GM21526 (cell line): ENCODE results near the gene ABL1.
"Not testable (repeated sequence)": the region's sequence is repeated elsewhere in the genome, so short reads cannot be mapped to it uniquely, and the experiment has no call there.

Experiments
- ATAC-seq: cut with Tn5 transposase; IDR thresholded peaks from one replicate; pipeline ENCODE4 v1.9.1; 2021; ENCODE audit warnings: moderate library complexity; ENCODE audit not compliant: unreplicated experiment, low FRiP score

ABL1 gene

DNA sequence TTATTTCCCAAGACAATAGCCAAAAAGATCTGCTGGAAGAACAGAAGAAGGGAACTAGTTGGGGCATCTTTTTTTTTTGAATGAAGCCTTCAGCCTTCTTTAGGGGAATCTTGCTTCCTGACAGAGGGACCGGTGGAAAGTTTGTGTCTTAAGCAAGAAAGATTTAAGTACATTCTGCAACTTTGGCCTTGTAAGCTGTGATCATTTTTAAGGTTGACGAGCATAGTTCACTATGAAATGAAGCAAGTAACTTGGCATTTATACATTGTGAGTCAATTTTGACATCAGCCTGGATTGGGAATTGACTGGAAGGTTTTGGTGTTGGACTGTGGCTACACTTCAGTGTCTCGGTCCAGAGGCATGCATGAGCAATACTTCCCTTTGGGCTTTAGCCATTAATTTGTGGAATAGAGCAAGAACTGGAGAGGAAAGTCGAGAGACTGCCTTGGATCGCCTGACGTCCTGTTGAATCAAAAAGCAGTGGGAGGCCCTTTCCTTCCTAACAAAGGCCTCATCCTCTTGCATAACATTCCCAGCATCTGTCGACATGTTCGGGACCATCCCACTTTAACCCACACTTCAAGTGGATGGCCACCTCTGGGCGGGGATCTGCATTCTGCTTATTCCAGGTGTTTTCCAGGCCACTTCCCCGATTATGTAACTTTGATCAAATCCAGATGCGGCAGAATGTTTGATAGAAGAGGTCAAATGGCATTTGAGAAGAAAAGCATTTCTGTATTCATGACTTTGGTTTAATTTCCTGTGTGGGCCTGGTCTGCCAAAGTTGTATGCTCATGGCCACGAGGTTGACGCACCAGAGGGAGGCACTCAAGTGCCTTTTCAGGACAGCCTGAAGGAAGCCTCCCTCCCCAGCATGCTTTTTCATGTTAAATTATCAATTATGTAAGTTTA, 12.5 kb downstream of the ABL1 start:
- no peak for ATAC-seq

- not testable (repeated sequence) for ATAC-seq
Measured at GRCh38 chr9:130848514-130848913, 13.5 kb downstream of the ABL1 start.

DNA sequence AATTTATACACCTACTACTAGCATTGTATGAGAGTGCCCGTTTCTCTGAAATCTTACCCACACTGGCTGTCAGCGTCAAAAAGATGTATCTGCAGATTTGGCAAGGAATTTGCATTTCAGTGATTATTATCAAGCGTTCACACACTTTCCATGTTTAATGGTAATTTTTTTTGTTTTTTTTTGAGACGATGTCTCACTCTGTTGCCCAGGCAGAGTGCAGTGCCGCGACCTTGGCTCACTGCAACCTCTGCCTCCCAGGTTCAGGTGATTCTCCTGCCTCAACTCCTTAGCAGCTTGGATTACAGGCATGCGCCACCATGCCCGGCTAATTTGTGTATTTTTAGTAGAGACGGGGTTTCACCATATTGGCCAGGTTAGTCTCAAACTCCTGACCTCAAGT, 14.3 kb downstream of the ABL1 start:
- ATAC-seq: no peak

DNA sequence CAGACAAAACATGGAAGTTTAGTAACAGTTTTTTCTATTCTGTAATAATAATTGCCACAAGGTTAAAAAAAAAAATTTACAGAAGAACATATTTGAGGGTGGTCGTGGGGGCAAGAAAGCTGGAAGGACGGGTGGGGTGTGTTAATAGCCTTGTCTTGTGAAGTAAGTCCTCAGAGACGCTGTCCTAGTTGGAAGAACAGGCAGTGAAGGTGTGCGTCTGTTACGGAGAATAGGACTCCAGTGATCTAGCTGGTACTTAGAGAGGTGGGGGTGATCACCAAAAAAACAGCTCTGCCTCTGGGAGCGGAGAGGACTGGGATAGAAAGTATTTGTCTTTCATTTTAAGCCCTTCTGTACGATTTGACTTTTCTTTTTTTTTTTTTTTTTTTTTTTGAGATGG, 17.7 kb downstream of the ABL1 start:
- ATAC-seq: no peak

- ATAC-seq: no peak
Measured at GRCh38 chr9:130854092-130854491, 19.0 kb downstream of the ABL1 start.

GRCh38 chr9:130854835-130855234, 19.8 kb downstream of the ABL1 start:
- ATAC-seq: no peak

GRCh38 chr9:130856474-130856873, 21.4 kb downstream of the ABL1 start:
- no peak for ATAC-seq

GRCh38 chr9:130857864-130858738, 23.0 kb downstream of the ABL1 start:
- no peak for ATAC-seq

DNA sequence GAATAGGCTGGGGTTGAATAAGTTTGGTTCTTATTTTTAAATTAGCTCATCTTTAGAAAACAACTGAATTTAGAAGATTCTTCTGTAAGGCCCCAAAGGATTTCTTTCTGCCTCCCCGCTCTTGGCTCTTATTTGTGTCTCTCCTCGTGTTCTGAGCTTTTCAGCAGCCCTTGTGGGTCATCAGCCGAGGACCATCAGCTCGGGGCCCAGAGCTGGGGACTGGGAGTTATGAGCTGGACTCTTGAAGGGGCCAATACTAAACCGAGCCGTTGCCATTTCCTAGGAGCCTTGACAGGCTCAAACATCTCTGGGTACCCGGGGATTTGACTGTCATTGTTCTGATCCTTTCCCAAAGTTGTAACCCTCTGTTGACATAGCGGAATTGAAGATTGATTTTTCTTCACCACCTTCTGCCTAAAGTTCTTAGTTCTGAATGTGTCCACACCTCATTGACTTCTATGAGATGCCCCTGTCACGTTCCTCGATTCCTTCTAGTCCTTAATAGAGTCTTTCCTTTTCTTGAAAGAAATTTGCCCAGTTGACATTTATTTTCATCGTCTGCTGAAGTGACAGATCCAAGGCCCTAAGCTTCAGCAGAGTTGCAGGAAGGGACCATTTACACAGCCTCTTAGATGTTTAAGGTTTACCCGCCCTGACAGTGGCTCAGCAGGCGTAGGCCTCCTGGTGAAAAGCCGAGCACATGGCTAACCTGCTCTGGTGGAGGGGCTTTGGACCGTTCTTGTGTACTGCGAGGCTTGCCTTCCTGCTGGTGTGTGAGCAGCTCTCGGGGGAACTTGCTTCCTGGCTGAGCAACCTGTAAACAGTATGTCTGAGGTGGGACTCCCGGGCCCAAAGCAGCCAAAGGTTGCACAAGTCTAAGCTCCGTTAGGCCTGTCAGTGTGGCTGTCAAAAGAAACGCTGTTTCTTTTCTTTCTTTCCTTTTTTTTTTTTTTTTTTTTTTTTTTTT, 24.0 kb downstream of the ABL1 start:
- no peak for ATAC-seq

GRCh38 chr9:130860458-130861316, 25.6 kb downstream of the ABL1 start:
- no peak for ATAC-seq

DNA sequence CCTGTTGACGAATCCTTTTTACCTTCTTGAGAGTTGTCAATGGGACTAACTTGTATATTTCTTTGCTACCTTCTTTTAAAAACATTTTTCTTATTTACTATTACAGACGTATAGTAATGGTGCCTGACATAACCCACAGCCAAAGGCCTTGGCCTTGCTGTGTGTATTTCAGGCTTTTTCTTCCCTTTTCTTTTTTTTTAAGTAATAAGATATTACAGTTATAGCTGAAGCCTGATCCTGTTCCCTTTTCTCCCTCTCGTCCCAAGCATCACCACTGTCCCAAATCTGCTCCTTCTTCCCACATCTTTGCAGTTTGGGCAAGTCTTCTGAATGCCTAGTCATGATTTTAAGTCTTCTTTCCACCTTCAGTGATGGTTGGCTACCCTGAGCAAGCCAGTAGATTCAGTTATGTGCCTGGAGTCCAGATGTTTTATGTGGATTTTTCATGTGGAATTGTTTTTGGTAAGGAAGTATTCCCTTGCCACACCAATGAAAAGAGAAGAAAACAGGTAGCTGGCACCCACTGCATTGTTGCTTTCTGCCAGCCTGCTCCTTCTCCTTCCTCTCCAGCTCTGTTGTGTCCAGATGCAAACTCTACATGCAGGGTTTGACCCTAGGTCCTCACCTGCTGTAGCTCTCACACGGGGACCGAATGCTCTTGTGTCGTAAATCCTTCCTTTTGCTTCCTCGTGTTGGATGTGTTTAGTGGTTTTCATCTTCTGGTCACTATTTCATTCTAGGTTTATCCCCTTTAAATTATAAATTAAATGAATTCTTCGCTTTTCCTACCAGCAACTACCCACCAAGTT, 26.5 kb downstream of the ABL1 start:
- ATAC-seq: no peak

DNA sequence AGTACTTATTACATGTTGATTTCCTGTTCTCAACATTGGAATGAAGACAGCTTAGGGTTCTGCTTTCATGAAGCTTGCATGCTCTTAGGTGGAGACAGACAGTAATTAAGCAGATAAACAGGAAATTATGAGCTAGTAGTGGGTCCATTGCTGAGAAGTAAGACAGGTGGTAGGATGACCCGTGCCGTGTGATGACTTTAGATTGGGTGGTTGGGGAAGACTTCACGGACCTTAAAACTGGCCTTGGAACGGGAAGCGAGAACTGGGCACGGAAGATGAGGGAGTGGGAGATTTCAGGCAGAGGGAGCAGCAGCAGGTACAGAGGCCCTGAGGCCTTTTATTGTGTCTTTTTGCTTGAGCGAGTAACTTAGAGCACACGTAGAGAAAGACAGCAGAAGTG, 27.2 kb downstream of the ABL1 start:
- no peak for ATAC-seq

DNA sequence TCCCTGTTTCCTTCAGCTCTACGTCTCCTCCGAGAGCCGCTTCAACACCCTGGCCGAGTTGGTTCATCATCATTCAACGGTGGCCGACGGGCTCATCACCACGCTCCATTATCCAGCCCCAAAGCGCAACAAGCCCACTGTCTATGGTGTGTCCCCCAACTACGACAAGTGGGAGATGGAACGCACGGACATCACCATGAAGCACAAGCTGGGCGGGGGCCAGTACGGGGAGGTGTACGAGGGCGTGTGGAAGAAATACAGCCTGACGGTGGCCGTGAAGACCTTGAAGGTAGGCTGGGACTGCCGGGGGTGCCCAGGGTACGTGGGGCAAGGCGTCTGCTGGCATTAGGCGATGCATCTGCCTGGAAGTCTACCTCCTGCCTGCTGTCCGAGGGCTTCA, 27.7 kb downstream of the ABL1 start:
- no peak for ATAC-seq

DNA sequence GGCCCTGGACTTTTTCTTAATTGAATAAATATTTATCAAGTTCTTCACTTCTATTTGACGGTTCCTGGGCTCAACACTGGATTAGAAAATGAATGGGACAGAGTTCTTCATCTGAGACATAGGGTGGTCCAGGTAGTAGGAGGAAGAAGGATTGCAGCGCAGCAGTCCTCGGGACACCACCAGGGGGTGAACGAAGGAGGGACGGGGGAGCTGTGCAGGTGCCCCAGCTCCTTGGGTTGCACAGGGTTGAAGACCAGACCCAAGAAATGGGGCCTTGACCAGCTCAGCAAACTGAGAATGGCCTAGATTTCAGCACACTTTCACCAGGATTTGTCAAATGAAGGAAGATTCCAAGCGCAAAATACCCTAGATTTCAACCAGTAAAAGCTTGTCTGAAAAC, 29.5 kb downstream of the ABL1 start:
- no peak for ATAC-seq

DNA sequence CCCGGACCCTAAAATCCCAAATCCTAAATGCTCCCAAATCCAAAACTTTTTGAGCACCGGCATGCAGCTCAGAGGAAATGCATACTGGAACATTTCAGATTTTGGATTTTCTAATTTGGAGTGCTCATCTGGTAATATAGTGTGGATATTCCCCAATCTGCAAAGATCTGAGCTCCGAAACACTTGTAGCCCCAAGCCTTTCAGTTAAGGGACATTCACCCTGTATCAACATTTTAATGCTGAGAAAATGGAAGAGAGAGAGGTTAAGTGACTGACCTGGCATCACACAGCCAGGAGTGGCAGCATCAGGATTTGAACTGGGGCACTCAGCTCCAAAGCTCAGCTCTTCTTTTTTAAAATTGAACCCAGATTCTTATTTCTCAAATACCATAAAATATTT, 30.9 kb downstream of the ABL1 start:
- ATAC-seq: no peak

DNA sequence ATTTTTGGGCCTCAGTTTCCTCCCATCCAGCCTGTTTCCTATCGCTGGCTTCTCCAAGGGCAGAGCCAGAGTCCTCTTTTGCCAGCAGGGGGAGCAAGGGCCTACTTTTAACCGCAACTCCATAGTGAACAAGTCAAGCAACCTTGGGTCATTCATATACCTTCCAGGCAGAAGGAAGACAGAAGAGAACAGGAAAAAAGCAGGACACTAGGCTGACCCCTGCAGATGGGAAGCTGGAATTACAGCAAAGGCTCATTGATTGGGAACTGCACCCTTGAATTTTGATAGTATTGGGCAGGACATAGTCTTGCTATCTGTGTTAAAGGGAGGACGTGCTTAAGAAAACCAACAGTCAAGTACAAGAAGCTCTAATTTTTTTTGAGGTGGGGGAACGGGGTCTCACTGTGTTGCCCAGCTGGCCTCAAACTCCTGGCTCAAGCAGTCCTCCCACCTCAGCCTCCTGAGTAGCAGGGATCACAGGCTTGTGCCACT, 31.5 kb downstream of the ABL1 start:
- ATAC-seq: no peak

- ATAC-seq: no peak
Measured at GRCh38 chr9:130867556-130867955, 32.5 kb downstream of the ABL1 start.

- ATAC-seq: no peak
Measured at GRCh38 chr9:130868230-130868629, 33.2 kb downstream of the ABL1 start.

GRCh38 chr9:130869250-130869649, 34.2 kb downstream of the ABL1 start:
- no peak for ATAC-seq
